Amniotic stem cell (primary cell): ENCODE measurements around the gene OLA1.

ENCODE experiments used
- DNase-seq: peaks from one replicate; lab custom pipeline; 2025; lab: John Stamatoyannopoulos, UW

The OLA1 gene

DNA sequence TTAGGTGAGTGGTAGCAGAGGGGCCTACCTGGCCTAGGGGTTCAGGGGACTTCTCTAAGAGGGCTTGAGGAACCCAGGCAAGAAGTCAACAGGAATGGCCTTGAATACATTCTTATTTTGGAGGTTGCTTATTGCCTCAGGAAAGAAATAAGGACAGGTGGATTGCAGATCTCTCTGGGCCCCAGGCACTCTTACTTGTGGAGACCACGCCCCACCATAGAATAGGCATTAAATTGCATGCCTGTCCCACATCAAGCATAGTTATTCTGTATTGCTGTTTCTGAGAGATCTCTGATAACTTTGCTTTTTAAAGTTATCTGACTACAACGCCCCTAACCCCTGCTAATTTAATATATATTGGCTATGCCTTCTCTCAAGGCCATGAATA, 215.2 kb downstream of the OLA1 start:
- no peak for DNase-seq

DNA sequence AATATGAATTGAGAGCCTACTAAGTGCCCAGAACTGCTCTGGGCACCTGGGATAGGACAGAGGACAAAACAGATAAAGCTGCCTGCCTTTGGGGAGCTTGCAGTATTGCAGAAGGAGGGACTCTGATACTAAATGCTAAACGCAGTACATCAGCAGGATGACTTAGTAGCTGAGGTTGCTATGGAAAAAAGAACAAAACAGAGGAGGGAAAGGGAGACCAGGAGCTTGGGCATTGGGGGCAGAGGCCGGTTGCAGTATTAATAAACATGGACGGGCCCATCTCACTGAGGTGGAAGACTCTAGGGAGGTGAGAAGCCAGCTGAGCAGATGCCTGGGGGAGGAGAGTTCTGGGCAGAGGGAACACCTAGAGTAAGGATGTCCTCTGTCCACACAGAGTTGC, 217.1 kb downstream of the OLA1 start:
- no peak for DNase-seq

DNA sequence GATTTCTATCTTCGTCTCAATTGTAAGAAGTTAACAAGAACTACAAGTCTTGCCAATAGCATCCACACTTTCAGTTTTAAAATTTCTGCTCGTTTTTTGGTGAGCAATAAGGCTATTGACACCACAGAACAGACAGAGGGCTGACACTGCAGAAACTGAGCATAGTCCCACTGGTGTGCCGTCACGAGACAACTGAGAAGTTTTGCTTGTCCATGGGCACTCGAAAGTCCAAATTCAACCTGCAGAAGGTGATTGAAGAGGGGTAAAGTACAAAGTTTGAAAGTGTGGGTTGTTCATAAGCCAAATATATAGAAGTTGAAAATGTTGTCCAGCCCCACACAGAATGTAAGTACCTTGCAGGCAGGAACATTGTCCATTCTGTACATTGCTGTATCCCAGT, 219.4 kb downstream of the OLA1 start:
- no peak for DNase-seq

DNA sequence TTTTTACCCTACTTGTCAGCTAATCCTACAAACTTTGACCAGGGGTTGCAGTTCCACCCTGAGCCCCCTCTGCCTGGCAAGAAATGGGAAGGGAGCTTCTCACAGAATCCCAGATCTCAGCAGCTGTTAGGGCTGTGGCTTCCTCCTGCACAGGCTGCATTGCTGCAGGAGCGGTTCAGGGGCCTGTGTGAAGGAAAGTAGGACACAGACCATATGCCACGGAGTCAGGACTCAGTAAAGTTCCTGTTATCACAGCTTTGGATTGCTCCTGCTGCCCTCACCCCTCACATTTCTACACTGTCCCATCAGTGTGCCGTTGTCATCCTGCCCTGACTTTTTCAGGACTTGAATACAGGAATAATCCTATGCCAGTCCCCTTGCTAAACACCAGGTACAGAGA, 220.4 kb downstream of the OLA1 start:
- DNase-seq, result no peak

DNA sequence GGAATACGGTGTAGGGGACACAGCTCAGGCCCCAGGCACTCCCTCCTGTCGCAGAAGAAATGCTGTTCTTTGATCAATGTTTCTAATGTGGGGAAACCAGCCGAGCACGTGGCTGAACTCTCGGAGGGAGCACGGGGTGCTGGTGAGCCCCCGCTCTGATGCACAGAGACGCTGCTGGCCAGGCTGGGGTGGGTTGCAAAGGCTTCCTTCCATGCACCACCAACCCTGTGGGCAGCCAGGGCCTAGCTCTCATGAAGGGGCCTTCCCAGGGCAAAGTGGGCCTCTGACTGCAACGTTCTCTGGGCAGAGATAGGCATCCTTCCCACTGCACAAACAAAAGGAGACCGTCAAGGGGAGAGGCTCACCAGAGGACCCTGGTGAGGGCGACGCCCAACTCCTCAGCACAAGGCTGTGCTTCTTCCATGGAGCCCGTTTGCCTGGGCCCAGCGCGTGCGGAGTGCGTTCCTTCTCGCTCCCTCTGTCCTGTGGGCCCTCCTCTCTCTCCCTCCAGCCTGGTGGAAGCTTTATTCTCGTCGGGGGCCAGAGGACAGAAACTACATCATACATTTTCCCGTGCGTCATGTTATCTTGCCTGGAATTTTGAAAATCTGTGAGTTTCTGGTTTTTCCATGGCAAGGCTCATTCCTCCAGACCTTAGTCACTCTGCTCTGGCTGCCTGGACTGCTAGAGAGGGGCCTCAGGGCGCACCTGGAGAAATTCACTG, 222.0 kb downstream of the OLA1 start:
- DNase-seq, result peak; percentile 40

DNA sequence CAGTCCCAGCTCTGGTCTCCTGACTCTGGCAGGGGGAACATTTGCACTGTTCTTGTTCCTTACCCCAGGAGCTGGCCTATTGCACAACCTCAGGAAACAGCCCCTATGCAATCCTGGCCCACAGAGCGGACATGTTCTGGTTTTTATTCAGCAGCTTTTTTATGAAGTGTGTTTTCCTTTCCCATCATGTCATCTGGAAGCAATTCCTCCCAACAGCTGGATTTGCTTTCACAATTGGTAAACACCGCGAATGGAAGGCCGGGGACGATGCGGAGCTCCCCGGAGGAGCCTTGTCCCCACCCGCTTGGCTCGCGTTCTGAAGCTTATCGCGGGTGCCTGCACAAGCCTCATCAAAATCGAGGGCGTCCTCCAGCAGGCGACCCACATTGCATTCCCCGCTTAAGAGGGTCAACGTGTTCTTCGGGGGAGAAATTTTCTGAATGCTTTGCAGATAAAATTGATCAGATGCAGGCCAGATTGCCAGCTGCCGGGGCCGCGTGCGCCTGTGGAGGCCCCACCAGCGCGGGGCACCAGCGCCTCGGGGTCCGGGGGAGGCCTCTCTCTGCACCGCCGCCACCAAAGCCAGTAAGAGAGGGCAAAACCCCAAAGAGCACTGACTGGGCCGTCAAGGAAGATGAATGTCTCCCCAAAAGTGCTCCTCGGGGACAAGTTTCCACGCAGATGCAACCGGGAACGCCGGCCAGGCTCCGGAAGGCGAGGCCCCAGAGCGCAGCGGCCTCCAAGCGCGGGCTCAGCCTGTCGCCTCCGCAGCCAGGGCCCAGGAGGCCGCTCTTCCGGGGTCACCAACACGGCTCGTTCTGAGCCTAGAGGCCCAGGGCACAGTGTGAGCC, 222.8 kb downstream of the OLA1 start:
- DNase-seq, result no peak

DNA sequence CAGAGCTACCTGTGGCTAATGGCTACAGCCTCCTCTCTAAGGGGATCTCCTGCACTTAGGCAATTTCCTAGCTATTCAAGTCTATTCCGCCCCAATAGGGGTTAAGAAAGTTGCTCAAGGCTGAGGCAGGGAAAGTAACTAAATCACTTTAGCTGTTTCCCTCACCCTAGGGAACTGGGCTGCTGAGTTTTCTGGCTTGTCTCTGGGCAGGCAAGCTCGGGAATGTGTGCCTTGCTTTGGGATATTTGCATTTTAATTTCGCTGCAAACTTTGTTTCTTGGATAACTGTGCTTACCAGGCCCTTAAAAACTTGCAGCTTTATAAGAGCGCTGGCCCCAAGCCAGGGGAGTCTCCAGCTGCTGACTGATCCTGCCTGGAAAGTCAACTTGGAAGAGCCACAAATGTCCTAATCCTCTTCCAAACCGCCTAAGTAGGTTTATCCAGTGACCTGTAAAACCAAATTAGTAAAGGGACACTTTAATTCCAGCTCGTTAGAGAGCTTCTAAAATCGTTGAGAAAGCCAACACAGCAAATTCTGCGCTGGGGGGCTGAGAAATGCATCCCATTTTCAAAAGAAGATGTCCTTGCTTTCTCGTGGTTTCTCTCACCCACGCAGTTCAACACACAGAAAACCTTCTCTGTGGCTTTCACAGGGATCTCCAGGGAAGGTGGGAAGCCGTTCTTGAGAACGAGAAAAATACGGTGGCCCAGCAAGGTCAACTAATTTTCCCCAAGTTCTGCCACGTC, 223.6 kb downstream of the OLA1 start:
- no peak for DNase-seq

DNA sequence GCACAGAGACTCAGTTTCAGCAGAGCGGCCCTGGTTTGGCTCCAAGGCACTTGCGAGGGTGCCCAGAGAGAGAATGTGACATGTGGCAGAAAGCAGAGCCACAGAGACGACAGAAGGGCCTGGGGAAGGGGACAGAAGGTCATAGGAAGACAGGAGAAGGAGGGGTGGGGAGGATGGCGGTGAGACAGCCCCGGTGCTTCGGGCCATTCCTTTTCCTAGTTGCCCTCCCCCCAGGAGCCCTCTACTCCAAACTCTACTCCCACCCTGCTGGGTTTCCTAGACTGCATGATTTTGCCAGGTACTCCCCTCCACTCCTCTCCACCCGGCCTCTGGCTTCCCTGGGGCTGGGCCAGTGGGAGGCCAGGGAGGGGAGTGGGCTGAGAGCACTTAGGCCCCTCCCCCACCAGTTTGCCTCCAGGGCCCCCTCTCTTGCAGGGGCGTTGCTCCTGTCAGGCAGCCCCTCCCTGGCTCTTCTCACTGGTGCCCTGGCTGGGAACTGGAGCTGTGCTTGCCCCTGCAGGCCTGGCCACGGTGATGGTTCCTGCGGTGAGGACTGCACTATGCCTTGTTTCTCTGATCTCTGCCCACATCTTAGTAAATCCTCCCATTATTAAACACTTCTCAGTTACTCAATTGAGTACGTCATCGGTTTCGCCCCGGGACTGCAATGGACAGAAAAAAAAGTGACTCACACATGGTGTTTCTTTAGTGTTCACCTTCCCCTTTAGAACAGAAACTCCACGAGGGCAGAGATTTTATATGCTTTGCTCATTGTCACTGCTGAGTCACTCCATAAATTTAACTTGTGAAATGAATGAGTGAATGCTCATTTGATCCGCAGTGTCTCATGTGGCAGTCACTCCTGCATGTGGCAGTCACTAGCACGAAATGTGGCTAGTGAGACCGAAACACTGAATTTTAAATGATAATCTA, 224.5 kb downstream of the OLA1 start:
- no peak for DNase-seq
